ENCODE data around the gene CD72.
"Not testable (repeated sequence)": the region's sequence is repeated elsewhere in the genome, so short reads cannot be mapped to it uniquely, and the experiment has no call there.

CD72 gene

DNA sequence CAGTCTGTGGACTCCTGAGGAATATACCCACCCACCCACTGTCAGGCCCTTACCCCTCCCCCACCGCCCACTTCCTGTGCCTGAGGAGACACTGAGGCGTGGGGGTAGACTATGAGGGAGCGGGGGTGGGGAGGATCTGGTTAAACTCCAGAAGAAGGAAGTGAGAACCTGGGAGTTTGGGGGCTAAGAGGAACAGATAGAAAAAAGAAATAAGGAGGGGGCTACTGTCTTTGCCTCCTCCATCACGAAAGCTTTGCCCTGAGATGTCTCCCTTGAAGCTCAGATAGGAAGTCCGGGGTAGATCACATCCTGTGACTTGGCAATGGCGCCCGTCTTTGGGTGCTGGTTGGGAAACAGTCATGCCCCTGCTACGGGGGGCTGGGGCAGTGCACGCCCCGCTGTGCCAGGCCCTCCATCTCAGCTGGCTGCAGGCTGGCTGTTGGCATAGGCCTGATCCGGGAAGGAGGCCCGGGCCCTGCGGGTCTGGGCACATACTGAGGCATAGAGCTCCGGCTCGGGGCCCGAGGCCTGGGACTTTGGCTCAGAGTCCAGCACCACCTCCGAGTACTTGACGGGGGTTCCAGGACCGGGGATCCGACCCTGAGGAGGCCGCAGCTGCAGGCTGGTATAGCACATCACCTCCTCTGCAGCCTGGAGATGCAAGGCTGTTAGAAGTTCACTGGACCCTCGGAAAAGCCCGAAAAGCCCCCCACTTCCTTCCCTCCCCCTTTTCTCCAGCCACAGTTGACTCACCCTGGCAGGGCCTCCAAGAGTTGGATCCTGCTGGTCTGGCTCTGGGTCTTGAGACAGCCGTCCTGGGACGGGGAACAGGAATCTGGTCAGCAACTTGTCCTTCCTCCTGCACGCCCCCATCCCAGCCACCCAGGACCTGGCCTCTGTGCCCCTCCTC lies 31.5 kb upstream of the CD72 start:
- peak; percentile 38 for DNase-seq

DNA sequence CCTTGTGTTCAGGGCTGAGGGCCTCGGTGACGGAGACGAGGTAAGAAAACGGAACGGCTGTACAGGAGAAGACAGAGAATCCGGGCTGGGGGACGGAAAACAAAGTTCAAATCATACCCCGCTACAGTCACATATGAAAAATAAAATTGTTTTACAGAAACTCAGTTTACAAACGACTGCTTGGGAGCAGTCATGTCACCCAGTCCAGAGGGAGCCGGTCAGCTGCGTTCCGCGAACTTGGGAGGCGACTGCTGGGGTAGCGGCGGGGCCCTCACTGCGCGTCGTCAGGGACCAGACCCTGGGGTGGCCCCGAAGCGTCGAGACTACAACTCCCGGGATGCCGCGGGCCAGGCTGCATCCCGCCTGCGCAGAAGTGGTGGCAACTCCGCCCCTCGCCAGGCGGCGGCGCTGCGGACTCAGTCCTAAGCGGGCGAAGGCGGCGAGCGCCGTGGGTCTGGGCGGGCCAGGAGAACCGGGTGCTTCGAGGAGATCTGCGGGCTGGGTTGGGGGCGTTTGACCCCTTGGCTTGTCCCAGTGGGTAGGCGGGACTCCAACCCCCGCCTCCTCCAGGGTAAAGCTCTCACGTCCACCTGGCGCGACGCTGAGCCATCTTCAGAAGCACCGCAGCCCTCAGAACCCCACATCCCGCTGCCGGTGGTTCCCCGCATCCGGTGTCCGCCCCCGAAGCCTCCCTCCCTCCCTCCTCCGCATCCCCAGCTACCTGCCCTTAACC lies 28.5 kb upstream of the CD72 start:
- DNase-seq, result peak; percentile 88

DNA sequence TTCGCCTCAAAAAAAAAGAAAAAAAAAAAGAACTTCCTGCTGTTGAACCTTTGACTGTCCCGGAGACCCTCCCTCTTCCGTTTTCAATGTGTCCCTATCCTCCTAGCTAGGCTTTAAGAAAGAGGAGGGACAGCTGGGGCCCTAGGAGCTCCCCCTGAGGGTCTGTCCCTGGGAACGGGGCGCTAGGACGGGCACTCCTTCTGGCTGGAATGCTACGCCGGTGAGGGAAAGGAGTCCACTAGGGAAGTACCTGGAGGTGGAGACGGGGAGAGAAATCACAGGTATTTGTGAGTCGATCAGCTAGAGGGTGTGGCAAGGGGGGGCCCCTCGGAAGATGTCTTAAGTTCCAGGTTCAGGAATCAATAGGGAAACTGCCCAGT lies 27.9 kb upstream of the CD72 start:
- no peak for DNase-seq

DNA sequence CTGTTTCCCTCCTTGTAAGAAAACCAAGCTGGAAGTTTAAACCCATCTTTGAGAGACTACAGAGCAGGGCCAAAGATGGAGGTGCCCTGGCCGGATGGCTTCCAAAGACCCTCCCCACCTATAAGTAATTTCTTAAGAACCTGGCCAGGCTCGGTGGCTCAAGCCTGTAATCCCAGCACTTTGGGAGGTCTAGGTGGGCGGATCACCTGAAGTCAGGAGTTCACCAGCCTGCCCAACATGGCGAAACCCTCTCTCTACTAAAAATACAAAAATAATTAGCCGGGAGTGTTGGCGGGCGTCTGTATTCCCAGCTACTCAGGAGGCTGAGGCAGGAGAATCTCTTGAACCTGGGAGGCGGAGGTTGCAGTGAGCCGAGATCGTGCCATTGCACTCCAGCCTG lies 27.5 kb upstream of the CD72 start:
- not testable (repeated sequence) for DNase-seq

DNA sequence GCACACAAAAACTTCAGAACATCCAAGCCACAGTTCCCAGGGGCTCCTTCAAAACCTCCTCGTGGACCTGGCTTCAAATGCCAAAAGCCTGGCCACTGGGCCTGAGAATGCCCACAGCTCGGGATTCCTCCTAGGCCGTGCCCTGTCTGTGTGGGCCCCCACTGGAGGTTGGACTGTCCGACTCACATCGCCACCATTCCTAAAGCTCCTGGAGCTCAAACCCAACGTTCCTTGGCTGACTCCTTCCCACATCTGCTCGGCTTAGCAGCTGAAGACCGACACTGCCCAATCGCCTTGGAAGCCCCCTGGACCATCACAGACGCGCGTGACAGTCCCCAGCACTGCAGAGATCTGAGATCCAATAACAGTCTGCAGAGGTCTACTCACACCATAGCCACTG lies 24.8 kb upstream of the CD72 start:
- DNase-seq, result no peak

DNA sequence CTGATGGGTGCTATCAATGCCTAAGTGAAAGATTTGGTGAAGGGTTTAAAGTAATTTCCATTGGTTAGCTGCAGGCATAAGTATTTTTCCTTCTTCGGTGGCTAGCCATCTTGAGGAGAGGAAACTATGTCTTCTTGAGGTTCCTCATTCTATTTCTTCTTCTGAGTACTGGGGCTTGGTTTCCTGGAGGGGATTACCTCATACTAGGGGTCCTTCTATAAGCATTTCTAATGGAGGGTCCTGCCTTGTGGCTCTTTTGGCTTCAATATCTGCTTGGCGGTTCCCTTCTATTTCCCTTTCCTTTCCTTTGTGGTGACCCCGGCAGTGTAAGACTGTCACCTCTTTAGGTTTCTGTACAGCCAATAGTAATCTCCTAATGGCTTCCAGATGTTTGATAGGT lies 23.3 kb upstream of the CD72 start:
- not testable (repeated sequence) for DNase-seq

DNA sequence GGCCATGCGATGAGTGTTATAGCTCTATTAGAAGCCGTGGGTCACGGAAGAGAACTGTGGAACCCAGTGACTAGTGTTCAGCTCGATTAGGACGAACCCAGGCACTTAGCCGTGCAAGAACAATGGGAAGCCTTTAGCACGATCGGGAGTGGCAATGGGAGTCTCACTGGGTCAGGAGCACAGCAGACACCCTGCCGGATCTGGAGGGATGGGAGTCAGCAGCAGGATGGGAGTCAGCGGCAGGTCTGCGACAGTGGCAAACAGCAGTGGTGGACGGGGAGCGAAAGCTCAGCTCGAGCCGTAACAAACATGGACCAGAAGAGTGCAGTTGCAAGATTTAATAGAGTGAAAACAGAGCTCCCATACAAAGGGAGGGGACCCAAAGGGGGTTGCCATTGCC lies 22.2 kb upstream of the CD72 start:
- not testable (repeated sequence) for DNase-seq

DNA sequence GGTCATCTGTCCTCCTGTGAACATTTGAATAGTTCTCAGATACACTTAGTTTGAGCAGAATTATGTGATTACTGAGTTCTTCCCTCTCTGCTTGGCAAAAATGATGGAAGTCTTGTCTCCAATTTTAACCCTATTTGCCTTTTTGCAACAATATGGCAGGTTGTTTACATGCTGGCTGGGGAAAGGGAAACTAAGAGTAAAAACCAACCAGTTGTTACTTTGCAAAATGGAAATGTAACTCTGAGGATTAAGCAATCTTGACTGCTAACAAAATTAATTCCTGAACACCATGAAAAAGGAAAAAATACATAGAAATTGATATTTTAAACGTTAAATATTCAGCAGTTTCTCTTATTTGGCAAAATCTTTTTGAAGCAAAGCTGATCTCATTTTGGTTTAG lies 21.4 kb upstream of the CD72 start:
- DNase-seq, result no peak

DNA sequence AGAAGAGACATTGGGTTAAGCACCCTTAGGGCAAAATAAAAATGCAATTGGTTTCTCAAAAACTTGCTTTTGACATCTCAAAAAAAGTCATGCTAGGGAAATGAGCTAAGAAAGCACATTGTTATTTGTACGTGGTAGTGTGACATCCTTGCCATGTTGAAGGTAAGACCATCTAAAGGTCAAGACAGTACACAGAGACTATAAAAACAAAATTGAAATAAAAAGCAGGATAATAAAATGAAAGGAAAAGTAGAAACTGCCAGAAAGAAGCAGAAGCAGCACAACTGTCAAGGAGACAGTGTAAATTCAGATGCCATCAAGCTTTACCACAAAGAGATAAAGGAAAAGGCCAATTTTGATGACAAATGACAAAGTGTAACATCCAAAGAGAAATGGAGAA lies 21.0 kb upstream of the CD72 start:
- not testable (repeated sequence) for DNase-seq

DNA sequence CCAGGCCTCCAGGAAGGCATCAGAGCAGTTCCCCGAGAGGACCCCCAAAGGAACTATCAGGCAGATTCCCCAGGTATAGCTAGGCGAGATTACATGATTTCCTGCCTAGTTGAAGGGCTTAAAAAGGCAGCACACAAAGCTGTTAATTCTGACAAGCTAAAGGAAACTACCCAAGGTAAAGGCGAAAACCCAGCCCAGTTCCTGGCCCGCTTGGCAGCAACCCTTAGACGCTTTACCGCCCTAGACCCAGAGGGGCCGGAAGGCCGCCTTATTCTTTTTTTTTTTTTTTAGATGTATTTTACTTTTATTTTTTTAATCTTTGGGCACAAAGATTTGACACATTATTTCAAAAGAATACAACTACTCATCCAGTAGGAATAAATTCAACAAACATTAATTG lies 20.5 kb upstream of the CD72 start:
- not testable (repeated sequence) for DNase-seq

DNA sequence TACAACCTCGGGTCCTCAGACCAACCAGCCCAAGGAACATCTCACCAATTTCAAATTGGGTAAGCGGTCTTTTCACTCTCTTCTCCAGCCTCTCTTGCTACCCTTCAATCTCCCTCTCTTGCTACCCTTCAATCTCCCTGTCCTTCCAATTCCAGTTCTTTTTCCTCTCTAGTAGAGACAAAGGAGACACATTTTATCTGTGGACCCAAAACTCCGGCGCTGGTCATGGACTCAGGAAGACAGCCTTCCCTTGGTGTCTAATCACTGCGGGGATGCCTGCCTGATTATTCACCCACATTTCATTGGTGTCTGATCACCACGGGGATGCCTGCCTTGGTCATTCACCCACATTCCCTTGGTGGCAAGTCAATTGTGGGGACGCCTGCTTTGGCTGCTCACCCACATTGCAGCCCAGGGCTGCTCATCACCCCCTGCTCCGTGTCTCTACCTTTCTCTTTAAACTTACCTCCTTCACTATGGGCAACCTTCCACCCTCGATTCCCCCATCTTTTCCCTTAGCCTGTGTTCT lies 19.3 kb upstream of the CD72 start:
- DNase-seq, result not testable (repeated sequence)

DNA sequence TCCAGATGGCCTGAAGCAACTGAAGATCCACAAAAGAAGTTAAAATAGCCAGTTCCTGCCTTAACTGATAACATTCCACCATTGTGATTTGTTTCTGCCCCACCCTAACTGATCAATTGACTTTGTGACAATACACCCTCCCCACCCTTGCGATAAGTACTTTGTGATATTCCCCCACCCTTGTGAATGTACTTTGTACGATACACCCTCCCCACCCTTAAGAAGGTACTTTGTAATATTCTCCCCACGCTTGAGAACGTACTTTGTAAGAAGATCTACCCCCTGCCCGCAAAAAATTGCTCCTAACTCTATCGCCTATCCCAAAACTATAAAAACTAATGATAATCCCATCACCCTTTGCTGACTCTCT lies 18.6 kb upstream of the CD72 start:
- not testable (repeated sequence) for DNase-seq

DNA sequence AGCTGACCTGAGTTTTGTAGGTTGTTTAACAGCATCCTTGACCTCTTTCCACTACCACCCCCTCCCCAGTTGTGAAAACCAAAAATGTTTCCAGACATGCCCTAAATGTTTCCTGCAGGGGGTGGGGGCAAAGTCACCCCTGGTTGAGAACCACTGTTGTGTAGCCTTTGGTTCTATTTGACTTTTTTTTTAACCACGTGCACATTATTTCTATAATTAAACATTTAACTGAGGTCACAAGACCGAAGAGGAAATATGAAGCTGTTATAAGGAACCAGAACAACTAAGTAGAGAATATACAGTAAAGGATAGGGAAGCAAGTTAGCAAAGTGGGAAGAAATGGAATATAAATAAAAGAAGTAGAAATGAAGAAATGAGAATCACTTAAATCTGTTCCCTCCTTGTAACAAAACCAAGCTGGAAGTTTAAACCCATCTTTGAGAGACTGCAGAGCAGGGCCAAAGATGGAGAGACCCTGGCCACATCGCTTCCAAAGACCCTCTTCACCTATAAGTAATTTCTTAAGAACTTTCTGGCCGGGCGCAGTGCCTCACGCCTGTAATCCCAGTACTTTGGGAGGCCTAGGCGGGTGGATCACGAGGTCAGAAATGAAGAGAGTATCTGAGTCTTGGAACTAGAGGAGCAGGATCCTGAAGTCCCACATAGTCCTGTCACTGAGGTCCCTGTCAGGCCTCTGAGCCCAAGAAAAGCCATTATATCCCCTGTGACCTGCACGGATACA lies 18.1 kb upstream of the CD72 start:
- no peak for DNase-seq

DNA sequence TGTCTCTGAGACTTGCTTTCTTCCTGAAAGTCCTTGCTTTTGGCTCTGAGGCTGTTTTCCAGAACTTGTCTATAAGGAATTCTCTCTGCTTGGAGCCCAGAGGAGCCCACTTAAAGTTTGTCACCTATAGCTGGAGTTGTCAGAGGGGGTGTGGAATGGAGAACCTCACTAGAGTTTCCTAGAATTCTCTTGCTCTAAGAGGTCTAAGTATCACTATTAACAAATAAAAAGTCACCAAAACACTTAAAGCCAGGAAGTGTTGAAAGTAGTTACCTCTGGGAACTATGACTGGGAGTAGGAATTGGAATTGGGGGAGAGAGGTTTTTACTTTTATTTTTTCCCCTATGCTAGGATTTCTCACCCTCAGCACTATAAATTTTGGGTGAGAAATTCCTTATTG lies 17.5 kb upstream of the CD72 start:
- no peak for DNase-seq

DNA sequence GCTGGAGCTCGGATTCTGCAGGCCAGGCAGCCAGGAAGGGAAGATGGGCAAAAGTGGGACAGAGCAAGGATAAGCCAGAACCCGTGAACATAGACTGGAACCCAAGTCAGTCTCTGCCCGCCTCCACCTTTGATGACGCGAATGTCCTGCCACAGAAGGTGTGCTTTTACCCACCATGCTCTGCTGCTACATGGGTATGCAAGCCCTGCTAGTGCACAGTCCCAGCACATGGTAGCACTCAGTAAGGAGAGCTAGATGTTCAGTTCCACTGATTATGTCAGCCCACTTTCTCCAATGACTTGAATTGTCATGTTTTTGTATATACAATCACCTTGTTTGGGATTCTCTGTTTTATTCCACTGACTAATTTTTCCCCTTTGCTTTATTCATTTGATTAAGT lies 11.4 kb upstream of the CD72 start:
- DNase-seq, result no peak

DNA sequence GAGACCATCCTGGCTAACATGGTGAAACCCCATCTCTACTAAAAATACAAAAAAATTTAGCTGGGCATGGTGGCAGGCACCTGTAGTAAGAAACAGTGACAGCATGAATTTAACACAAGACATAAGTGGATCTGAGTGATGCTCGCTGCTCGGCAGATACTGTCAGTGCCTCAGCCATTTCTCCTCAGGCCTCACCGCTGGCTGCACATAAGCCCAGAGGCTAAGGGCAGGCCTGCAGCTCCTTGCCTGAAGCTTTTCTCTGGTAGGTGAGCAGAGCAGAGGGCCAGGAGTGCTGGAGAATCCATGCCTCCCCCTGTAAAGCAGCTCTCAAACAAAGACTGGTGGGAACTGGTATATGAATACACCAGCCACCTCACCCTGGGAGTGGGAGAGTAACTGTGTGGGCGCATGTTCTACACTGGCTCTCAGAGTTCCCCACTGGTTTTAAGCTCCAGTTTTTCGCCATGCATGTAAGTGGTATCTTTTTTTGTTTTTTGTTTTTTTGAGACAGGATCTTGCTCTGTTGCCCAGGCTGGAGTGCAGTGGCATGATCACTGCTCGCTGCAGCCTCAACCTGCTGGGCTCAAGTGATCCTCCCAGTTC lies 10.3 kb upstream of the CD72 start:
- DNase-seq, result no peak

DNA sequence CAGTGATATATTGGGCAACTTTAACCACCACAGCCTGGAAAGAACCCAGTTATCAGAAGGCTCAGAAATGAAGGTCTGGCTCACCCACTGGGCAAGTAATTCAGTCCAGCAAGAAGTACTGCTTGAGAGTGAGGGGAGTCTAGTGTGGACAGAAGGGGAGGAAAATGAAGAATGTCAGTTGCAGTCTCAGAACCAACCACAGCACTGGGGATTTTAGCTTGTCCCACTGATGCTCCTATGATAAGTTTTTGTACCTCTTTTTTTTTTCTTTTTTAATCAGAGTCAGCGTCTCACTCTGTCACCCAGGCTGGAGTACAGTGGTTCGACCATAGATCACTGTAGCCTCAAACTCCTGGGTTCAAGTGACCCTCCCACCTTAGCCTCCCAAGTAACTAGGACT lies 9.4 kb upstream of the CD72 start:
- no peak for DNase-seq

DNA sequence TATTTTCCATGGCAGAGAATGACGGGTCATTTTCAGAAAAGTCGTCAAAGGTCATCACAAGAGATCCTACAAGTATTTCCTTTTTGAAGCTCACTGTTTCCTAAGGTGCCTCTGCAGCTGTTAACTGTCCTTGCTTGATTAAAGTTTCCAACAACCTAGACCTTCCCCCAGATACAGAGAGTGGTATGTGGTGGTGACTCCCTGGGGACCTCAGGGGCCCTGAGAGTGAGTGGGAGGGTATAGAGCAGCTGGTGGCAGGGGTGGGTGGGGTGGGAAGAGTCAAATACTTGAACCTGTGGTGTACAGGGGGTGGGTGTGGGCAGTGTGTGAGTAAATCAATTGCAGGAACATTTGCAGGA lies 1.6 kb upstream of the CD72 start:
- DNase-seq, result no peak

DNA sequence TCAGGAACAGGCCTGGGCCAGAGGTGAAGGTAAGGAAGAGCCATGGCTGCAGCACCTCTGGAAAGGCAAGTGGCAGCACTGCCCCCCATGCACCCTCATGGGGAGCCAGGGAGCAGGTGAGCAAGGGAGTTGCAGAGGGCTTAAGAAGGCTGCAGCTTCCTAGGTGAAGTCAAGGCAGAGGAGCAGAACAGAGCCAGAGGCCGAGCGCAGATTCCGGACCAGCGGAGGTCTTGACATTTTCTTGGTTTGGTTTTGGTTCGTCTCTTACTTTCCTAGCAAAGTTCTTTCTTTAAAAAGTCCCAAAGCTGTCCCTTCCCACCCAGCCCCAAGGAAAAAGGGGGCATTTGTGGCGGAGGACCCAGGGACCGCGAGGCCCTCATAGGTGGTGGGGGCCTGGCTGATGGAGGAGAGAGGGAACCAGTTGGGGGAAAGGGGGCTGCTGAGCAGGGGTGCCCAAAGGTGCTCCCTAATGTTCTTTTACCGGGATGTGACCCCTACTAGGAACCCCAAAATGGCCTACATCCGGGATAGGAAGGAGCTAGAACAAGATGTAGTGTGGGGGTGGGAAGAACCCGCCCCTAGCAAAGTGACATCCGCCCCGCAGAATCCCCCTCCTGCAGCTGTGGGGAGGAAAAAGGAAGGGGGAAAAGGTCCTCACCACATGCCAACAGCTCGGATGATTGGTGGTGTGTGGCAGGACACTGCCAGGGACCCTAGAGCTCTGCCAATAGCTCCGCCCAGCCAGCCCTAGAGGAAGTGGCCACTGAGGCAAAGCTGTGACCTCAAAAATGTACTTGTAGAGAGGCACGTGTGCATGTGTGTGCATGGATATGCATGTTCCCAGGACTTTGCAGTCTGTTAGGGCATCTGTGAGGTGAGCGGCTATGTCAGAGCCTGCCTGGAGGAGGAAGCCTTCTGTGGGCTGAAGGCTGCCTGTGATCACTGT lies 914 bp upstream of the CD72 start:
- no peak for DNase-seq

DNA sequence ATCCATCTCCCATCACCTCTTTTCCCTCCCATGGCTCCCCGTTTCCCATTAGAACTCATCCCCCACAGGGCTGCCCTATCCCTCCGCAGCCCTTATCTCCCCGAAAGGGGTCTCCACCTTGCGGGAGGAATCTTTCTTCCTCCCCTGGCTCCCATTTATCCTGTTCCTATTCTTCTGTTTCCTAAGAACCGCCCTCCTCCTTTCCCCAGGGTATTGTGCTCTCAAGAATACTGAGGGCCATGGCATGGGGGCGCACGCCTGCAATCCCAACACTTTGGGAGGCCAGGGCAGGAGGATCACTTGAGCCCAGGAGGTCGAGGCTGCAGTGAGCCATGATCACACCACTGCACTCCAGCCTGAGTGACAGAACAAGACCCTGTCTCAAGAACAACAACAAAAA lies 665 bp downstream of the CD72 start:
- no peak for DNase-seq

DNA sequence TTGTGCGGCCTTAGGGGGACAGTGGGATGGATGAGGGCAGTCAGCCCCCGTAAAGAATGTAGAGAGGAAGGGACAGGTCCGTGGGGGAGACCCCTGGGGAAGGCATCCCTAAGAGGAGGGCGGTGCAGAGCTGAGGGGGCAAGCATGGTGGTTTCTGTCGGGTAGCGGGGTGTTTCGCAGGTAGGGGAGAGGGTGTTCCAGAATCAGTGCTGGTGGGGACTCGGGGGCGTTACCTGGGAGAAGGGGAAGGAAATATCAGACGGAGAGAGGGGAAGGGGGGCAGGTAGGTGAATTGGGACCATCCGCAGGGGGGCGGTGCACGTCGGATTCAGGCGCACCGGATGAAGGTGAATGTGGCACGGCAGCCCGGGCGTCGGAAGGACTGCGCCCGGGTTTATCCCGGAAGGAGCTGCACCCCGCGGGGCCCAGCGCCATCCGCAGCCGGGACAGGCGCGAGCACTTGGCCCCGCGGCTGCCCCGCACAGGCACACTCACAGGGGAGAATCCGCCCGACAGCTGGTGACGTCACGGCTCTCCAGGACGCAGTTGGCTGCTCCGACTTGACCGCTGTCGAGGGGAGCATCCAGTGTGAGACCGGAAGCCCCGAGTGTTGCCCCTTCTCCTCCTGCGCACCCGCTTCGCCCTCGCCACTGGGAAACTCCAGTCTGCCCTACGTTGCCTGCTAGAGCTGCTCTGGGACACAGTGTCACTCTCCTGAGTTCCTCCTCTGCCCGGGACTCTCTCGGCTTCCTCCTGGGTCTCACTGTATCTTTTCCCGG lies 1.3 kb downstream of the CD72 start:
- DNase-seq, result peak; percentile 58
